ENCODE data around the gene RPL29.

RPL29 gene

DNA sequence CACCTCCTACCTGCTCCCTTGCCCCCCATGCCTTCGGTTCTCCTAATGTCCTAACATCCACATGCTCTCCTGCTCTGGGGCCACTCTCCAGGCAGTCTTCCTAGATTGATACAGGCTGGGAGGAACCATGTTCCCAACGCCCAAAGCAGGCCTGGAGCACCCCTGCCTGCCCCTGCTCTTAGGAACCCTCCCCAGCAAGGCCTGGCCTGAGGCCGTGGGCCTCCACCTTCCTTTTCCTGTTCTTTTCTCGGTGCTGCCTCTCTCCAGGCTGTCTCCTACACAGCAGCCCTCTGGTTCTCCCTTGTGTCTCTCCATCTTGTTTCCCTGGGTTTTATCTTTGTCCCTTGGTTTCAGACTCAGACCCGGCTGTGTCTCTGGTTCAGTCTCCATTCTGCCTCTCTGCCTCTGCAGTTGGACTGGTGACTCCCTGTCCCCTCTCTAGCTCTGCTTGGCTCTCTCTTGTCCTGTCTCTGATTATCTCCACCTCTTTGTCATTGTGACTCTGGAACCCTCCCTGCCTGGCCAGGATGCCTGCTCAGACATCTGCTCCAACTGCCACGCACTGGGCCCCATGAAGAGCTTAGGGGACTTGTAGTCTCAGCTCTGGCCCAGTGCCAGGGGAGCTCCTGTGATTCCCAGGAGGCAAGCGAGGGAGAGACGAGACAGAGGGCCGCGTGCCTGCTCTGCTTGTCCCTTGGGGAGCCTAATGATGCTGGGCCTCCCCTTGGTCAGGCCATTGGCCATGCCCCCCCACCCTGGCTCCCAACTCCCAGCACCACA lies 26.0 kb upstream of the RPL29 start:
- Mint-ChIP-seq H3K4me1 (no peaks in the 10 kb centered on the region), H3K36me3 (no peaks in the 10 kb centered on the region), H3K27ac (no peak overlapping the region), H3K27me3 (peaks cover 23% of the 10 kb centered on the region), H3K4me3 (no peak overlapping the region), H3K9me3 (no peaks in the 10 kb centered on the region)
- CTCF ChIA-PET = interaction anchor here (0.6 kb wide), 1 partner anchor 102 kb away, joined by 3 read pairs; no protein-coding TSS in a partner anchor
- DNase-seq = no peak

GRCh38 chr3:52020796-52021195 lies 25.1 kb upstream of the RPL29 start:
- H3K36me3 Mint-ChIP-seq = no peaks in the 10 kb centered on the region
- H3K9me3 Mint-ChIP-seq = no peaks in the 10 kb centered on the region
- DNase-seq = no peak
- CTCF ChIA-PET = no interaction called here
- H3K27ac Mint-ChIP-seq = no peak overlapping the region
- H3K4me3 Mint-ChIP-seq = no peak overlapping the region
- H3K27me3 Mint-ChIP-seq = peaks cover 17% of the 10 kb centered on the region
- H3K4me1 Mint-ChIP-seq = no peaks in the 10 kb centered on the region

DNA sequence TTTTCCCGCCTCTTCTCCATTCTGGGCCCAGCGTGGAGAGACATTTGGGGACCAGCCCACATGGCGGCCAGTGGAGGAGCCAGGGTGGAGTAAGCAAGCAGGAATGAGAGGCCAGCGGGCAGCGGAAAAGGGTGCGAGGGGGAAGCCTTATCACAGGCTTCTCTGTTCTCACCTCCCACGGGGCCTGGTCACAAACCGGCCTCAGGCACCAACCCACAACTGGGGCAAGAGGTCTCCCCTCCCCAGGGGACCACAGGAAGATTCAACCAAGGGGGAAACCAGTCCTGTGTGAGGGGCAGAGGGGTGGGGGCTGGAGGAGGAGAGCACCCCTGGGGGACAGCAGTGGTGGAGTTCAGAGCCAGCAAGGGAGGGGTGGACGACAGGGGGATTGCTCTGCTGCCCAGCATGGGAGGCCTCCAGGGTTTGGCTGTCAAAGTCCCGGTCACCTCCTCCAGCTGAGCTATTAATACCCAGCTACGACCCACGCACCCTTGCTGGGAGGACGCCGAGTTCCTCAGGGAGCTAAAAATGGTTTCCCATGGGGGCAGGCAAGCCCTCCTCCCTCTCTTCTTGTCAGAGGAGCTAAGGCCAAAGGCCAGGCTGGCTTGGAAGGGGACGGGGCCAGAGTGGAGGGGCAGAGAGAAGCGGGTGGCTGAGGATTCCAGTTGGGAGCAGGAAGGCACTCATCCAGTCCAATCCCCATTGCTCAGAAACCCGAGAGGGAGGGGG lies 23.8 kb upstream of the RPL29 start:
- H3K4me3 Mint-ChIP-seq = no peak overlapping the region
- H3K9me3 Mint-ChIP-seq = no peaks in the 10 kb centered on the region
- H3K4me1 Mint-ChIP-seq = no peaks in the 10 kb centered on the region
- CTCF ChIA-PET = no interaction called here
- no peaks in the 10 kb centered on the region for H3K36me3 Mint-ChIP-seq
- no peak for DNase-seq
- no peak overlapping the region for H3K27ac Mint-ChIP-seq
- peaks cover 10% of the 10 kb centered on the region for H3K27me3 Mint-ChIP-seq

GRCh38 chr3:52018319-52019000 lies 22.8 kb upstream of the RPL29 start:
- Mint-ChIP-seq H3K27me3 (peaks cover 6% of the 10 kb centered on the region), H3K36me3 (no peaks in the 10 kb centered on the region), H3K27ac (no peak overlapping the region), H3K4me1 (no peaks in the 10 kb centered on the region), H3K4me3 (no peak overlapping the region), H3K9me3 (no peaks in the 10 kb centered on the region)
- CTCF ChIA-PET = interaction anchor here (0.6 kb wide), 1 partner anchor 44 kb away, joined by 3 read pairs; no protein-coding TSS in a partner anchor
- DNase-seq = no peak

GRCh38 chr3:52017586-52017985 lies 21.9 kb upstream of the RPL29 start:
- DNase-seq = no peak
- Mint-ChIP-seq H3K4me3 (no peak overlapping the region), H3K4me1 (no peaks in the 10 kb centered on the region), H3K36me3 (no peaks in the 10 kb centered on the region), H3K27me3 (peaks cover 7% of the 10 kb centered on the region), H3K9me3 (no peaks in the 10 kb centered on the region), H3K27ac (no peak overlapping the region)
- CTCF ChIA-PET = interaction anchor here (1.2 kb wide), 1 partner anchor 16 kb away, joined by 3 read pairs; no protein-coding TSS in a partner anchor

DNA sequence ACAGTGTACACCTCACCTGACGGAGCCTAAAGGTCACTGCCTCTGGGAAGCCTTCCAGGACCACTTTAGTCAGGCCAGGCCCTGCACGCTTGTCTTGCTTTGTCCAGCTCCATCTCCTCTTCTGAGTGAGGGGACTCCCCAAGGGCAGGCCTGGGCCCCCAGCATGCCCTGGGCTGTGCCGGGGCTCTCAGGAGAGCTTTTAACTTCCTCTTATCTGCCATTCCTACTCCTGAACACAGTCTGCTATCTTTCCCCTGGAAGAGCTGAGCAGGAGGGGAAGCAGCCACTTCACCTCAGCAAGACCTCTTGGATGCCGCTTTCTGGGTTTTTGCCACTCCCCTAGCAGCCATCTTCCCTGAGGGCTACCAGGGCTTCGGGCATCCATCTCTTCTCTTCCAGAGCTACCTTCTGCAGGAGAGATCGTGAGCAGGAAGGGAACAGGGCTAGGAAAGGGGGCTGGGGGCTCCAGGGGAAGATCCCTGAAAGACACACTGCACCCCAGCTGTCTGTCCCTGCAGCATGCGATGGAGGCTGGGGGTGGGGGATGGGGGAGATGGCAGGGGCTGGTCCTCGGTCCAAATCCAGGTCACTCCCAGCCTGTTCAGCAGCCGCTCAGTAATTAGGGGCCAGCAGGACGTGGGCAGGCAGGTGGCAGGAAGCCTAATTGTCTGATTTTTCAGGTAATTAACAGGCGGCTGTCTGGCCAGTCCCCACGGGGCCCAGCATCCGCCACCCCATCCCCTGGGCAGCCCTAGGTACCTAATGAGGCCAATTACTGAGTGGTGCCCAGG lies 19.9 kb upstream of the RPL29 start:
- no peaks in the 10 kb centered on the region for H3K9me3 Mint-ChIP-seq
- H3K27ac Mint-ChIP-seq = no peak overlapping the region
- H3K36me3 Mint-ChIP-seq = no peaks in the 10 kb centered on the region
- CTCF ChIA-PET = interaction anchor here (3.0 kb wide), 1 partner anchor 15 kb away, joined by 15 read pairs; no protein-coding TSS in a partner anchor
- no peak overlapping the region for H3K4me3 Mint-ChIP-seq
- H3K27me3 Mint-ChIP-seq = peaks cover 7% of the 10 kb centered on the region
- DNase-seq = no peak
- H3K4me1 Mint-ChIP-seq = no peaks in the 10 kb centered on the region

GRCh38 chr3:52014613-52015012 lies 18.9 kb upstream of the RPL29 start:
- peaks cover 7% of the 10 kb centered on the region for H3K27me3 Mint-ChIP-seq

DNA sequence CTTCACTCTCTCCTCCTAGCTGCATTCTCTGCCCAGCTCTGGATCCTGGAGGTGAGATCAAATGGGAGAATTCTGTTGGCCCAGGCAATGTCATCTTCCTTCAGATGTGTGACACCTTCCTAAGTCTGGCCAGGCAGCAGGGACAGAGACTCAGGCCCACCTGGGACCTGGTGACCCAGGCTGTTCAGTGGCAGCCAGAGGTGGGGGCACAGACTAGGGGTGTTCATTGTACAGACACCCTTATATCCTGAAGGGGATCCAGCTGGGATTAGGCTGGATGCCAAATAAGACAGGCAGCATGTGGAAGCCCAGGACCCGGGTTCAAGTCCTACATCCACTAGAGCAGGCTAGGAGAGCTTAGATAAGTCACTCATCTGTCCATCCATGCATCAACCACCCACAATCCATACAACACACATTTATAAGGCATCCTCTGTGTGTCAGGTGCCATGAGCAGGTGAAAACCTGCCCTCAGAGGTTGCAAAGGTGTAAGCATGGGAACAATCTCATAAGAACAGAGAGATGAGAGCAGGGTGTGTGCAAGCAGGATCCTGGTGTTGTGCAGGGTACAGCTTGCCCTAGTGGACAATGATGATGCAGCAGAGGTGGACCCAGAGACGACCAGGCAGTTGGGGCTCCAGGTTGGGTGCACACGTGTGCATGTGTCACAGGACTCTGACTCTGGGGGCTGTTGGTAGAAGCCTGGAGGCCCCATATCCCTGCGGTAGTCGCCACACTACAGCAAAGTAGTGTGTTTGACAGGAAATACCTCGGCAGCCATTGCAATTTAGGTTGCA lies 18.3 kb upstream of the RPL29 start:
- Mint-ChIP-seq H3K4me1 (no peaks in the 10 kb centered on the region), H3K36me3 (no peaks in the 10 kb centered on the region), H3K27ac (no peak overlapping the region), H3K4me3 (no peak overlapping the region), H3K27me3 (peaks cover 7% of the 10 kb centered on the region), H3K9me3 (no peaks in the 10 kb centered on the region)
- DNase-seq = no peak
- CTCF ChIA-PET = interaction anchor here (1.1 to 3.0 kb wide), 2 partner anchors 11 to 13 kb away, joined by 3 to 15 read pairs; no protein-coding TSS in a partner anchor

More at GRCh38 chr3:52014613-52015012, 18.9 kb upstream of the RPL29 start:
- CTCF ChIA-PET = interaction anchor here (1.1 to 3.0 kb wide), 2 partner anchors 10 to 14 kb away, joined by 3 to 15 read pairs; no protein-coding TSS in a partner anchor
- no peak for DNase-seq
- Mint-ChIP-seq H3K27ac (no peak overlapping the region), H3K9me3 (no peaks in the 10 kb centered on the region), H3K4me3 (no peak overlapping the region), H3K4me1 (no peaks in the 10 kb centered on the region), H3K36me3 (no peaks in the 10 kb centered on the region)

- Mint-ChIP-seq H3K36me3 (no peaks in the 10 kb centered on the region), H3K4me1 (no peaks in the 10 kb centered on the region), H3K27me3 (peaks cover 7% of the 10 kb centered on the region), H3K4me3 (no peak overlapping the region), H3K27ac (no peak overlapping the region), H3K9me3 (no peaks in the 10 kb centered on the region)
- no peak for DNase-seq
- CTCF ChIA-PET = interaction anchor here (0.9 kb wide), 1 partner anchor 11 kb away, joined by 3 read pairs; no protein-coding TSS in a partner anchor
Measured at GRCh38 chr3:52012699-52013098, 17.0 kb upstream of the RPL29 start.

DNA sequence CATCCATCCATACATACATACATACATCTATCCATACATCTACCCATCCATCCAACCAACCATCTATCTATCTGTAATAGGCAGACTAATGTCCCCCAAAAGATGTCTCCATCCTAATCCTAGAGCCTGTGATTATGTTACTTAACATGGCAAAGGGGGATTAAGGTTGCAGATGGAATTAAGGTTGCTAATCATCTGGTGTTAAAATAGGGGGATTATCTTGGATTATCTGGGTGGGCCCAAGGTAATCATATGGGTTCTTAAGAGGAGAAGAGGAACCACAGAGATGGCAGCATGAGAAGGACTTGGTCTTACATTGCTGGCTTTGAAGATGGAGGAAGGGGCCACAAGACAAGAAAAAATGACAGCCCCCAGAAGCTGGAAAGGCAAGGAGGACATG lies 14.7 kb upstream of the RPL29 start:
- CTCF ChIA-PET = interaction anchor here (1.3 kb wide), 1 partner anchor 9 kb away, joined by 3 read pairs; no protein-coding TSS in a partner anchor
- Mint-ChIP-seq H3K27ac (peak overlapping the region; percentile 1), H3K9me3 (no peaks in the 10 kb centered on the region), H3K36me3 (no peaks in the 10 kb centered on the region), H3K4me1 (peaks cover 9% of the 10 kb centered on the region), H3K4me3 (no peak overlapping the region), H3K27me3 (peaks cover 19% of the 10 kb centered on the region)
- no peak for DNase-seq

- Mint-ChIP-seq H3K9me3 (no peaks in the 10 kb centered on the region), H3K36me3 (no peaks in the 10 kb centered on the region), H3K27ac (no peak overlapping the region), H3K4me1 (peaks cover 13% of the 10 kb centered on the region), H3K27me3 (peaks cover 36% of the 10 kb centered on the region), H3K4me3 (no peak overlapping the region)
- CTCF ChIA-PET = interaction anchor here (0.7 to 8.7 kb wide), 2 partner anchors 113 to 132 kb away, joined by 4 to 135 read pairs; no protein-coding TSS in a partner anchor
- no peak for DNase-seq
Measured at GRCh38 chr3:52007291-52007690, 11.6 kb upstream of the RPL29 start.

DNA sequence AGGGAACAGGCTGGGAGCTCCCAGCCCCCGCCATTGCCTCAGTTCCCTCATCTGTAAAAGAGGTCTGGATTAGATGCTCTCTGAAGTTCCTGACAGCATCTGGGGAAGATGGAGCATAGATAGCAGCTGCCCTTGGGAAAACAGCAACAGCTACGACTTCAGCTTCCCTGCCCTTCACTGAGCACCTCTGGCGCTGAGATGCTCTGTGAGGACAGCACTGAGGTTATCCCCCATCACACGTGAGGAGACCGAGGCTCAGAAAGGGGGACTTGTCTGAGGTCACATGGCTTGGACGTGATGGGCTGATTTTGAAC lies 11.1 kb upstream of the RPL29 start:
- Mint-ChIP-seq H3K4me3 (no peak overlapping the region), H3K27ac (no peak overlapping the region), H3K4me1 (peaks cover 15% of the 10 kb centered on the region), H3K9me3 (no peaks in the 10 kb centered on the region), H3K36me3 (no peaks in the 10 kb centered on the region), H3K27me3 (peaks cover 41% of the 10 kb centered on the region)
- DNase-seq = no peak
- CTCF ChIA-PET = interaction anchor here (8.7 kb wide), 1 partner anchor 114 kb away, joined by 135 read pairs; no protein-coding TSS in a partner anchor
